SU-DHL-6 (cell line): Measurements from ENCODE around the gene TEX101.

ENCODE experiments used
- H2AFZ ChIP-seq: fragments of 200-600 bp; sonication (generic); 2 replicates; pipeline ENCODE4 v1.6.1; 2014; ENCODE audit warnings: low read depth, mild to moderate bottlenecking, moderate library complexity, mixed read lengths, antibody characterized with exemption, low read length; ENCODE audit not compliant: severe bottlenecking
- H3F3A ChIP-seq: fragments of 200-600 bp; shearing (Covaris generic); 2 replicates; pipeline ENCODE4 v1.6.0; 2016; ENCODE audit warnings: antibody characterized with exemption, mild to moderate bottlenecking; ENCODE audit not compliant: insufficient read depth
- H3K27ac ChIP-seq: fragments of 200-600 bp; sonication (generic); 2 replicates; pipeline ENCODE4 v1.5.1; 2016; ENCODE audit warnings: low read depth, mild to moderate bottlenecking, low read length, moderate library complexity, mixed read lengths
- H3K27me3 ChIP-seq: fragments of 200-600 bp; sonication (generic), shearing (Covaris generic); 2 replicates; pipeline ENCODE4 v1.6.0; 2014; ENCODE audit warnings: mild to moderate bottlenecking, low read length
- H3K36me3 ChIP-seq: fragments of 200-600 bp; sonication (generic); 2 replicates; pipeline ENCODE4 v1.6.1; 2014; ENCODE audit warnings: mild to moderate bottlenecking, low read length, mixed read lengths
- H3K4me2 ChIP-seq: fragments of 300-600, 200-600 bp; shearing (Covaris generic), sonication (generic); 2 replicates; pipeline ENCODE4 v1.6.0; 2014; ENCODE audit warnings: low read length, low read depth, mild to moderate bottlenecking; ENCODE audit not compliant: poor library complexity, severe bottlenecking
- H3K4me3 ChIP-seq: fragments of 200-600 bp; sonication (generic); 2 replicates; pipeline ENCODE4 v1.5.1; 2014; ENCODE audit warnings: antibody characterized with exemption, low read length, mild to moderate bottlenecking, mixed read lengths; ENCODE audit not compliant: insufficient read depth, poor library complexity, severe bottlenecking
- H3K79me2 ChIP-seq: fragments of 200-600 bp; sonication (generic); 2 replicates; pipeline ENCODE4 v1.6.1; 2014; ENCODE audit warnings: mild to moderate bottlenecking, low read length, moderate library complexity; ENCODE audit not compliant: insufficient read depth
- H3K9ac ChIP-seq: fragments of 200-600 bp; sonication (generic); 2 replicates; pipeline ENCODE4 v1.7.0; 2014; ENCODE audit warnings: mild to moderate bottlenecking, low read length
- H3K9me2 ChIP-seq: fragments of 200-600 bp; sonication (generic); replicated peaks from 2 replicates; pipeline ENCODE4 v1.6.1; 2014; ENCODE audit warnings: low read length; ENCODE audit not compliant: insufficient read depth
- H3K9me3 ChIP-seq: fragments of 200-600 bp; sonication (generic); 2 replicates; pipeline ENCODE4 v1.6.1; 2014; ENCODE audit warnings: low read length, mixed read lengths; ENCODE audit not compliant: insufficient read depth
- H4K20me1 ChIP-seq: fragments of 200-600 bp; sonication (generic); 2 replicates; pipeline ENCODE4 v1.6.1; 2014; ENCODE audit warnings: low read depth, mild to moderate bottlenecking, antibody characterized with exemption, low read length, moderate library complexity, mixed read lengths
- EZH2phosphoT487 ChIP-seq: fragments of 200-600 bp; sonication (generic), shearing (Covaris generic); conservative IDR thresholded peaks from 2 replicates; pipeline ENCODE4 v1.6.1; 2018; ENCODE audit warnings: mild to moderate bottlenecking, antibody characterized with exemption, low read length, moderate library complexity, mixed read lengths
- TF ChIP-seq, protein P1 (sequence below): fragments of 200-600 bp; sonication (generic); IDR thresholded peaks from one replicate; pipeline ENCODE4 v1.5.1; 2017; ENCODE audit warnings: antibody characterized with exemption, mild to moderate bottlenecking, low read length, moderate library complexity; ENCODE audit not compliant: insufficient read depth, poor library complexity, severe bottlenecking

TEX101 gene

DNA sequence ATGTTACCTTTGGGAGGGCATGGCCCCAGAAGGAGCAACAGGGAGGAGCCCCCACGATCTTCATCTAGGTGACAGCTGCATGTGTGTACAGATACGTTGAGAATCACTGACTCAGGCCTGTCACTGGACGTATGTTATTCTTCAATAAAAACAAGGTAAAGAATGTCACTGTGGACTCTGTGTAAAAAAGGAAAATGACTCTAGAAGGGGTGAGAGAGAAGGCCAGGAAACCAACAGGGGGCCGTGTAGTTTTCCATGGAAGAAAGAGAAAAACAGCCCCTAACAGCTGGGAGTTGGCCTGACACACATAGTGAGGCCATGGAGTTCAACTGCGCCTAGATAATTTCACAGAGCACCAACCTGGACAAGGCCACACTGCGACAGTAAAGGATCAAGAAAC is 52.6 kb downstream of the TEX101 start:
- H3K9ac ChIP-seq, result no peak overlapping the region
- H3K4me3 ChIP-seq, result no peak overlapping the region
- no peaks in the 10 kb centered on the region for H3K27me3 ChIP-seq
- H3K9me2 ChIP-seq, result no peaks in the 10 kb centered on the region
- no peak overlapping the region for H3K4me2 ChIP-seq
- no peaks in the 10 kb centered on the region for H3K36me3 ChIP-seq
- H4K20me1 ChIP-seq, result no peaks in the 10 kb centered on the region
- H3F3A ChIP-seq, result no peaks in the 10 kb centered on the region
- H3K27ac ChIP-seq, result no peak overlapping the region
- H3K79me2 ChIP-seq, result no peaks in the 10 kb centered on the region
- H2AFZ ChIP-seq, result no peak overlapping the region
- H3K9me3 ChIP-seq, result no peaks in the 10 kb centered on the region
- TF ChIP-seq, protein P1, sequence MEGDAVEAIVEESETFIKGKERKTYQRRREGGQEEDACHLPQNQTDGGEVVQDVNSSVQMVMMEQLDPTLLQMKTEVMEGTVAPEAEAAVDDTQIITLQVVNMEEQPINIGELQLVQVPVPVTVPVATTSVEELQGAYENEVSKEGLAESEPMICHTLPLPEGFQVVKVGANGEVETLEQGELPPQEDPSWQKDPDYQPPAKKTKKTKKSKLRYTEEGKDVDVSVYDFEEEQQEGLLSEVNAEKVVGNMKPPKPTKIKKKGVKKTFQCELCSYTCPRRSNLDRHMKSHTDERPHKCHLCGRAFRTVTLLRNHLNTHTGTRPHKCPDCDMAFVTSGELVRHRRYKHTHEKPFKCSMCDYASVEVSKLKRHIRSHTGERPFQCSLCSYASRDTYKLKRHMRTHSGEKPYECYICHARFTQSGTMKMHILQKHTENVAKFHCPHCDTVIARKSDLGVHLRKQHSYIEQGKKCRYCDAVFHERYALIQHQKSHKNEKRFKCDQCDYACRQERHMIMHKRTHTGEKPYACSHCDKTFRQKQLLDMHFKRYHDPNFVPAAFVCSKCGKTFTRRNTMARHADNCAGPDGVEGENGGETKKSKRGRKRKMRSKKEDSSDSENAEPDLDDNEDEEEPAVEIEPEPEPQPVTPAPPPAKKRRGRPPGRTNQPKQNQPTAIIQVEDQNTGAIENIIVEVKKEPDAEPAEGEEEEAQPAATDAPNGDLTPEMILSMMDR, result no peak
- no peak for TF ChIP-seq EZH2phosphoT487

DNA sequence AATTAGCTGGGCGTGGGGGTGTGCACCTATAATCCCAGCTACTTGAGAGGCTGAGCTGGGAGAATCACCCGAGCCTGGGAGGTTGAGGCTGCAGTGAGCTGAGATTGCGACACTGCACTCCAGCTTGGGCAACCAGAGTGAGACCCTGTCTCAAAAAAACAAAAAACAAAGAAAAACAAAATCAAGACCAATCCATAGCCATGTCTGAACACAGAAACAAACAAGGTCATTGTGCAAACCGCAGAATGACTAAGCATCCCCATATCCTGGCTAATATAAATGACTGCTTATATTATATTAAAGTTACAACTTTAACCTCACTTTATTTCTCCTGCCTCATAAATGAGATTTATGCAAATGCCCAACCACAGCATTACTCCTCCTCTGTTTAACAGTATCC is 53.0 kb downstream of the TEX101 start:
- H4K20me1 ChIP-seq, result no peaks in the 10 kb centered on the region
- no peaks in the 10 kb centered on the region for H3F3A ChIP-seq
- TF ChIP-seq, protein P1, result no peak
- TF ChIP-seq EZH2phosphoT487, result no peak
- H3K9me2 ChIP-seq, result no peaks in the 10 kb centered on the region
- H2AFZ ChIP-seq, result no peak overlapping the region
- H3K4me3 ChIP-seq, result no peak overlapping the region
- no peak overlapping the region for H3K9ac ChIP-seq
- no peaks in the 10 kb centered on the region for H3K9me3 ChIP-seq
- no peaks in the 10 kb centered on the region for H3K79me2 ChIP-seq
- no peak overlapping the region for H3K4me2 ChIP-seq
- H3K27me3 ChIP-seq, result no peaks in the 10 kb centered on the region
- H3K27ac ChIP-seq, result no peak overlapping the region
- no peaks in the 10 kb centered on the region for H3K36me3 ChIP-seq
